GM11168 (cell line): ENCODE data around the gene METAP1D.
"Not testable (repeated sequence)": the region's sequence is repeated elsewhere in the genome, so short reads cannot be mapped to it uniquely, and the experiment has no call there.

Experiments
- in situ Hi-C: fragments of 300-500 bp; cut with MboI; formaldehyde crosslinking; loops from one replicate; pipeline ENCODE4 v1.12.0; 2022; ENCODE audit warnings: low sequenced_read_pairs; ENCODE audit not compliant: unreplicated experiment

Gene METAP1D

GRCh38 chr2:171995586-171995985, 4.2 kb upstream of the METAP1D start:
- in situ Hi-C loops: no loop called here

- in situ Hi-C loops: no loop called here
Measured at GRCh38 chr2:171996021-171996420, 3.7 kb upstream of the METAP1D start.

GRCh38 chr2:171997031-171997430, 2.7 kb upstream of the METAP1D start:
- in situ Hi-C loops: not testable (repeated sequence)

GRCh38 chr2:171999161-171999560, 592 bp upstream of the METAP1D start:
- in situ Hi-C loops: no loop called here

GRCh38 chr2:172000696-172001361, 1.1 kb downstream of the METAP1D start:
- in situ Hi-C loops: no loop called here

GRCh38 chr2:172007372-172007771, 7.6 kb downstream of the METAP1D start:
- in situ Hi-C loops: no loop called here

GRCh38 chr2:172009823-172010222, 10.1 kb downstream of the METAP1D start:
- in situ Hi-C loops: no loop called here

- in situ Hi-C loops: no loop called here
Measured at GRCh38 chr2:172011812-172012575, 12.2 kb downstream of the METAP1D start.

GRCh38 chr2:172012677-172013391, 13.1 kb downstream of the METAP1D start:
- in situ Hi-C loops: no loop called here

- in situ Hi-C loops: no loop called here
Measured at GRCh38 chr2:172013396-172013795, 13.6 kb downstream of the METAP1D start.

GRCh38 chr2:172021074-172021931, 21.6 kb downstream of the METAP1D start:
- in situ Hi-C loops: no loop called here

- in situ Hi-C loops: no loop called here
Measured at GRCh38 chr2:172021955-172022354, 22.2 kb downstream of the METAP1D start.

- in situ Hi-C loops: no loop called here
Measured at GRCh38 chr2:172031536-172031935, 31.8 kb downstream of the METAP1D start.

GRCh38 chr2:172038121-172038520, 38.4 kb downstream of the METAP1D start:
- in situ Hi-C loops: no loop called here

GRCh38 chr2:172038604-172039003, 38.9 kb downstream of the METAP1D start:
- in situ Hi-C loops: no loop called here

GRCh38 chr2:172039011-172039704, 39.4 kb downstream of the METAP1D start:
- in situ Hi-C loops: no loop called here

GRCh38 chr2:172040311-172040710, 40.6 kb downstream of the METAP1D start:
- in situ Hi-C loops: no loop called here

GRCh38 chr2:172046080-172046678, 46.4 kb downstream of the METAP1D start:
- in situ Hi-C loops: no loop called here

- in situ Hi-C loops: no loop called here
Measured at GRCh38 chr2:172046866-172047565, 47.3 kb downstream of the METAP1D start.
